ENCODE results near the gene SIM2.

DNA sequence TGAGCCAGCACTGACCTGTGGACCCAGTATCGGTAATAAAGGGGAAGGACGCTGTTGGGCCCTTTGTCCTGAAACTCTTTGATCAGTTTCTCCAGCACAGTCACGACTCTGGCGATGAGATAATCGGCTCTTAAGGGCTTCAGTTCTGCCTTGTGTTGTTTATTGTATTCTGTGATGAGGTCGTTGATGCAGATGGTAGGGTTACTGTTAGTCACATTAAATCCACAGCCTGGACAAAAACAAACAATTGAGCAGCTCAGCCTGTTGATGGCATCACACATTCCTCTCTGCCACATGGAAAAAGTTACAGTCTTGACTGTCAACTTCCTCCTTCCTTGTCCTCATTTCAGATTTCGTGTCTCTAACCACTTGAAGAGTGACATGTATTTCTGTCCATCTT lies 57.6 kb downstream of the SIM2 start:
- TF ChIP-seq, protein P1, sequence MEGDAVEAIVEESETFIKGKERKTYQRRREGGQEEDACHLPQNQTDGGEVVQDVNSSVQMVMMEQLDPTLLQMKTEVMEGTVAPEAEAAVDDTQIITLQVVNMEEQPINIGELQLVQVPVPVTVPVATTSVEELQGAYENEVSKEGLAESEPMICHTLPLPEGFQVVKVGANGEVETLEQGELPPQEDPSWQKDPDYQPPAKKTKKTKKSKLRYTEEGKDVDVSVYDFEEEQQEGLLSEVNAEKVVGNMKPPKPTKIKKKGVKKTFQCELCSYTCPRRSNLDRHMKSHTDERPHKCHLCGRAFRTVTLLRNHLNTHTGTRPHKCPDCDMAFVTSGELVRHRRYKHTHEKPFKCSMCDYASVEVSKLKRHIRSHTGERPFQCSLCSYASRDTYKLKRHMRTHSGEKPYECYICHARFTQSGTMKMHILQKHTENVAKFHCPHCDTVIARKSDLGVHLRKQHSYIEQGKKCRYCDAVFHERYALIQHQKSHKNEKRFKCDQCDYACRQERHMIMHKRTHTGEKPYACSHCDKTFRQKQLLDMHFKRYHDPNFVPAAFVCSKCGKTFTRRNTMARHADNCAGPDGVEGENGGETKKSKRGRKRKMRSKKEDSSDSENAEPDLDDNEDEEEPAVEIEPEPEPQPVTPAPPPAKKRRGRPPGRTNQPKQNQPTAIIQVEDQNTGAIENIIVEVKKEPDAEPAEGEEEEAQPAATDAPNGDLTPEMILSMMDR (IDR thresholded peaks at IDR 0.05): no peak
- TF ChIP-seq EZH2 (IDR thresholded peaks at IDR 0.05; ENCODE audit: borderline replicate concordance, insufficient read depth, low read depth, low read length, poor library complexity, severe bottlenecking): no peak

All from B cell (primary cell).